B cell (primary cell): ENCODE measurements around the gene ANKRD23.

Source experiments
- CTCF ChIP-seq: fragments of 200-600 bp; IDR thresholded peaks from one replicate; pipeline ENCODE4 v1.8.0; 2022; ENCODE audit warnings: antibody characterized with exemption, mild to moderate bottlenecking
- EZH2 ChIP-seq: IDR thresholded peaks from 2 replicates; pipeline ENCODE4 v1.6.1; 2012; ENCODE audit warnings: borderline replicate concordance, low read depth, mild to moderate bottlenecking, moderate library complexity, low read length; ENCODE audit not compliant: insufficient read depth, poor library complexity, severe bottlenecking

GRCh38 chr2:96866149-96866548 is 22.3 kb upstream of the ANKRD23 start:
- no peak for TF ChIP-seq EZH2
- no peak for TF ChIP-seq CTCF
